Activated CD4-positive, alpha-beta T cell treated with anti-CD3 and anti-CD28 coated beads, Interleukin-2, amount 50 U/mL, for 4 hours (primary cell): ENCODE measurements around the gene KIAA1217.

Source experiments
- DNase-seq, 2 experiments: peaks; one replicate each; pipeline ENCODE4 v3.0.0-alpha.2; 2020

The KIAA1217 gene

GRCh38 chr10:24208661-24209431, at the start of gene KIAA1217:
Gene KIAA1217, plus strand, starts transcription at chr10:24209138. Its CDS starts 56 bp downstream, at chr10:24209194.
- DNase-seq = no peak

- no peak for DNase-seq
These were observed 46.5 kb upstream of the KIAA1217 start for GRCh38 chr10:24162206-24162985.

GRCh38 chr10:24163485-24163884, 45.5 kb upstream of the KIAA1217 start:
- DNase-seq = no peak

- no peak for DNase-seq
These were observed 40.4 kb upstream of the KIAA1217 start for GRCh38 chr10:24168258-24169170.

- no peak for DNase-seq
These were observed 38.7 kb upstream of the KIAA1217 start for GRCh38 chr10:24170199-24170598.

- DNase-seq = no peak
These were observed 36.0 kb upstream of the KIAA1217 start for GRCh38 chr10:24172909-24173308.

GRCh38 chr10:24174014-24174413, 34.9 kb upstream of the KIAA1217 start:
- no peak for DNase-seq

GRCh38 chr10:24176658-24177057, 32.3 kb upstream of the KIAA1217 start:
- no peak for DNase-seq

- no peak for DNase-seq
These were observed 31.3 kb upstream of the KIAA1217 start for GRCh38 chr10:24177636-24178035.

- no peak for DNase-seq
These were observed 28.0 kb upstream of the KIAA1217 start for GRCh38 chr10:24180891-24181290.

GRCh38 chr10:24184455-24184854, 24.5 kb upstream of the KIAA1217 start:
- DNase-seq = no peak

- no peak for DNase-seq
These were observed 15.6 kb upstream of the KIAA1217 start for GRCh38 chr10:24193330-24193729.

- DNase-seq = no peak
These were observed 11.7 kb upstream of the KIAA1217 start for GRCh38 chr10:24197263-24197662.

- no peak for DNase-seq
These were observed 7.3 kb upstream of the KIAA1217 start for GRCh38 chr10:24201503-24202180.

GRCh38 chr10:24202181-24202570, 6.8 kb upstream of the KIAA1217 start:
- no peak for DNase-seq

- DNase-seq = no peak
These were observed 3.1 kb upstream of the KIAA1217 start for GRCh38 chr10:24205821-24206220.

GRCh38 chr10:24206334-24206733, 2.6 kb upstream of the KIAA1217 start:
- no peak for DNase-seq

- DNase-seq = no peak
These were observed 2.0 kb upstream of the KIAA1217 start for GRCh38 chr10:24206926-24207325.

GRCh38 chr10:24207341-24207740, 1.6 kb upstream of the KIAA1217 start:
- no peak for DNase-seq

- no peak for DNase-seq
These were observed 942 bp upstream of the KIAA1217 start for GRCh38 chr10:24207781-24208611.

- no peak for DNase-seq
These were observed 464 bp downstream of the KIAA1217 start for GRCh38 chr10:24209432-24209771.
